ENCODE results near the gene CD69. TPM values are rescaled to one million over a fixed set of nuclear protein-coding genes. Genes with fewer than 3 reads are reported as not detected.

The CD69 gene
- total RNA-seq, 1 experiment from 2014 or later: not detected

- H2AFZ ChIP-seq (ENCODE audit: low read length): peak overlapping the region; percentile 90
- no peak overlapping the region for H3K56ac ChIP-seq (ENCODE audit: insufficient read length, low read depth, low read length)
- no peak overlapping the region for H4K8ac ChIP-seq (replicated peaks; ENCODE audit: insufficient read length, low read depth, low read length)
- H3K14ac ChIP-seq (ENCODE audit: insufficient read depth, low read length): no peak overlapping the region
- no peak overlapping the region for H3K9ac ChIP-seq (ENCODE audit: extremely low read depth, insufficient read length, low read length)
- no peak overlapping the region for H2BK120ac ChIP-seq (ENCODE audit: low read depth, low read length, poor library complexity, severe bottlenecking)
- no peak overlapping the region for H3T11ph ChIP-seq (ENCODE audit: low read length)
- no peak overlapping the region for H3K4ac ChIP-seq (ENCODE audit: low read depth, low read length)
- no CpG with 5 or more reads among the region's 12 CpGs for WGBS (ENCODE audit: extremely low coverage, insufficient read length, low lambda C conversion rate)
- no peak overlapping the region for H3K4me3 Mint-ChIP-seq
- H3K27ac ChIP-seq (ENCODE audit: insufficient read length, low read depth, low read length): no peak overlapping the region
- H3K23ac ChIP-seq (ENCODE audit: insufficient read length, low read depth, low read length): no peak overlapping the region
- H3K4me1 Mint-ChIP-seq: peaks cover 4 to 9% of the 10 kb centered on the region in 2 experiments; a peak in 3 of 4 replicates
- H2BK15ac ChIP-seq (ENCODE audit: low read depth, low read length): no peak overlapping the region
- H3K4me1 ChIP-seq (ENCODE audit: insufficient read depth, low read length): no peaks in the 10 kb centered on the region
- H3K27me3 Mint-ChIP-seq (ENCODE audit: low read depth): no peaks in the 10 kb centered on the region
- H2BK20ac ChIP-seq (ENCODE audit: low read depth, low read length, poor library complexity, severe bottlenecking): no peak overlapping the region
- TF ChIP-seq CTCF (conservative IDR thresholded peaks at IDR 0.05): peak; percentile 92
- H3K4me2 ChIP-seq (ENCODE audit: insufficient read depth, insufficient read length, low read length): no peak overlapping the region
- H2BK12ac ChIP-seq (ENCODE audit: insufficient read length, low read depth, low read length): no peak overlapping the region
- H2AK5ac ChIP-seq (ENCODE audit: insufficient read length, low read length): no peak overlapping the region
- no peak overlapping the region for H4K5ac ChIP-seq (ENCODE audit: insufficient read length, low read depth, low read length)
- no peak overlapping the region for H3K18ac ChIP-seq (ENCODE audit: insufficient read length, low read depth, low read length)
- H3K9me3 Mint-ChIP-seq: peaks cover 13 to 14% of the 10 kb centered on the region in 2 experiments; a peak in 4 of 5 replicates
- H3K36me3 Mint-ChIP-seq (ENCODE audit: insufficient read depth in 1 of 3, low read depth in 3 of 3): peaks cover 0 to 10% (median 5%) of the 10 kb centered on the region in 3 experiments; a peak in 4 of 7 replicates
- H3K9me3 ChIP-seq (ENCODE audit: control insufficient read depth, low read depth, low read length): no peaks in the 10 kb centered on the region
- no peak overlapping the region for H4K91ac ChIP-seq (ENCODE audit: insufficient read length, low read depth, low read length)
- no peaks in the 10 kb centered on the region for H4K20me1 ChIP-seq (ENCODE audit: control insufficient read depth, insufficient read depth, insufficient read length)
- H3K79me2 ChIP-seq (ENCODE audit: insufficient read depth, low read length): no peaks in the 10 kb centered on the region
- DNase-seq: peak; percentile 73
- H2BK5ac ChIP-seq (ENCODE audit: insufficient read length, low read length): no peak overlapping the region
- no peaks in the 10 kb centered on the region for H3K27me3 ChIP-seq (ENCODE audit: insufficient read depth, low read length)
- H3K27ac Mint-ChIP-seq: peak overlapping the region in 1 of 3 experiments; percentile 34; a peak in 1 of 7 replicates
- H3K23me2 ChIP-seq (ENCODE audit: insufficient read length, low read depth, low read length, poor library complexity, severe bottlenecking): no peaks in the 10 kb centered on the region
- H3K79me1 ChIP-seq (ENCODE audit: insufficient read depth, low read depth, low read length, poor library complexity, severe bottlenecking): no peaks in the 10 kb centered on the region
Measured at GRCh38 chr12:9707864-9708808, 52.6 kb downstream of the CD69 start.

Data from H9 (cell line).